ENCODE data around the gene CDH4.

- TF ChIP-seq GMEB2 (CRISPR knock-in tag; IDR thresholded peaks at IDR 0.05; ENCODE audit: low read depth) (no peak), ZNF280B (CRISPR knock-in tag; IDR thresholded peaks at IDR 0.05; ENCODE audit: borderline replicate concordance) (no peak)
Measured at GRCh38 chr20:61544910-61545889, 293.1 kb downstream of the CDH4 start.

Measured in HepG2 (cell line).